Loucy (cell line): ENCODE measurements around the gene FA2H.

ENCODE experiments used
- H2AFZ ChIP-seq: fragments of 200-600 bp; sonication (generic); 2 replicates; pipeline ENCODE4 v1.6.0; 2016; ENCODE audit warnings: antibody characterized with exemption, mild to moderate bottlenecking, low read length, moderate library complexity
- H3F3A ChIP-seq: fragments of 200-600 bp; 2 replicates; pipeline ENCODE4 v1.6.0; 2016; ENCODE audit warnings: antibody characterized with exemption, low read depth, mild to moderate bottlenecking
- H3K27me3 ChIP-seq: fragments of 200-600 bp; sonication (generic); 2 replicates; pipeline ENCODE4 v1.6.1; 2014; ENCODE audit warnings: low read length, mild to moderate bottlenecking; ENCODE audit not compliant: insufficient read depth, poor library complexity, severe bottlenecking
- H3K36me3 ChIP-seq: fragments of 200-600 bp; sonication (generic); 2 replicates; pipeline ENCODE4 v1.6.1; 2016; ENCODE audit warnings: low read length; ENCODE audit not compliant: insufficient read depth
- H3K4me1 ChIP-seq: fragments of 200-600 bp; sonication (generic); 2 replicates; pipeline ENCODE4 v1.5.1; 2014; ENCODE audit warnings: low read length, mild to moderate bottlenecking; ENCODE audit not compliant: insufficient read depth, poor library complexity, severe bottlenecking
- H3K4me2 ChIP-seq: fragments of 200-600 bp; sonication (generic); 2 replicates; pipeline ENCODE4 v1.6.0; 2014; ENCODE audit warnings: antibody characterized with exemption, low read length, low read depth, mild to moderate bottlenecking; ENCODE audit not compliant: poor library complexity, severe bottlenecking
- H3K4me3 ChIP-seq: fragments of 200-600 bp; sonication (generic); 2 replicates; pipeline ENCODE4 v1.5.1; 2014; ENCODE audit warnings: low read length, mild to moderate bottlenecking, mixed read lengths; ENCODE audit not compliant: poor library complexity, severe bottlenecking
- H3K79me2 ChIP-seq: fragments of 200-600 bp; sonication (generic); 2 replicates; pipeline ENCODE4 v1.6.1; 2014; ENCODE audit warnings: low read length; ENCODE audit not compliant: insufficient read depth
- H3K9ac ChIP-seq: fragments of 200-600 bp; sonication (generic); 2 replicates; pipeline ENCODE4 v1.6.0; 2014; ENCODE audit warnings: mild to moderate bottlenecking, low read depth, low read length, moderate library complexity; ENCODE audit not compliant: poor library complexity, severe bottlenecking
- H3K9me2 ChIP-seq: fragments of 200-600 bp; sonication (generic); replicated peaks from 2 replicates; pipeline ENCODE4 v1.6.1; 2016; ENCODE audit warnings: low read depth, low read length, mixed read lengths
- H3K9me3 ChIP-seq: fragments of 200-600 bp; sonication (generic); 2 replicates; pipeline ENCODE4 v1.6.1; 2014; ENCODE audit warnings: mild to moderate bottlenecking, antibody characterized with exemption, low read length, low read depth; ENCODE audit not compliant: insufficient read depth
- H4K20me1 ChIP-seq: fragments of 200-600 bp; sonication (generic); 2 replicates; pipeline ENCODE4 v1.6.0; 2014; ENCODE audit warnings: antibody characterized with exemption, low read length, mild to moderate bottlenecking; ENCODE audit not compliant: insufficient read depth, poor library complexity, severe bottlenecking
- CTCF ChIP-seq: fragments of 200-600 bp; sonication (generic); conservative IDR thresholded peaks from 2 replicates; pipeline ENCODE4 v1.5.1; 2014; ENCODE audit warnings: mild to moderate bottlenecking, antibody characterized with exemption, low read length
- EZH2phosphoT487 ChIP-seq: fragments of 200-600 bp; IDR thresholded peaks from 2 replicates; pipeline ENCODE4 v1.6.1; 2018; ENCODE audit warnings: antibody characterized with exemption, mild to moderate bottlenecking, moderate library complexity, borderline replicate concordance

Gene FA2H

DNA sequence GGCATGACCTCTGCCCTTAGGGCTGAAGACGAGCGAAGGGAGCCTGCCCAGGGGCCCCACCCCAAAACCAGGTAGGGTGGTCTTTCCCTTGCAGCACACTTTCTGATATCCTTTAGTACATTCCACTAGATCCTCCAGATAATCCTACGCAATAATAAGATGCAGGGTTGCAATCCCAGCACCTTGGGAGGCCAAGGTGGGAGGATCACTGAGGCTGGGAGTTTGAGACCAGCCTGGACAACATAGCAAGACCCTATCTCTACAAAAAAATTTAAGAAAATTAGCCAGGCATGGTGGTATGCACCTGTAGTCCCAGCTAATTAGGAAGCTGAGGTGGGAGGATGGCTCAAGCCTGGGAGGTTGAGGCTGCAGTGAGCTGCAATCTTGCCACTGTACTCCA is 39.1 kb downstream of the FA2H start:
- H3K4me2 ChIP-seq, result no peak overlapping the region
- H3K9me3 ChIP-seq, result no peaks in the 10 kb centered on the region
- no peaks in the 10 kb centered on the region for H3F3A ChIP-seq
- H3K9me2 ChIP-seq, result no peaks in the 10 kb centered on the region
- H2AFZ ChIP-seq, result no peak overlapping the region
- no peak overlapping the region for H3K4me3 ChIP-seq
- no peaks in the 10 kb centered on the region for H3K27me3 ChIP-seq
- TF ChIP-seq EZH2phosphoT487 (no peak), CTCF (no peak)
- no peak overlapping the region for H3K9ac ChIP-seq
- H3K36me3 ChIP-seq, result no peaks in the 10 kb centered on the region
- no peaks in the 10 kb centered on the region for H4K20me1 ChIP-seq
- H3K4me1 ChIP-seq, result peaks cover 17% of the 10 kb centered on the region
- no peaks in the 10 kb centered on the region for H3K79me2 ChIP-seq

GRCh38 chr16:74735162-74735452 is 39.5 kb downstream of the FA2H start:
- Histone ChIP-seq H3K9me3 (no peaks in the 10 kb centered on the region), H3K36me3 (no peaks in the 10 kb centered on the region), H4K20me1 (no peaks in the 10 kb centered on the region), H3K79me2 (no peaks in the 10 kb centered on the region), H3K4me3 (no peak overlapping the region), H3K4me2 (no peak overlapping the region), H2AFZ (no peak overlapping the region), H3K9ac (no peak overlapping the region), H3K27me3 (no peaks in the 10 kb centered on the region), H3F3A (no peaks in the 10 kb centered on the region), H3K4me1 (peaks cover 21% of the 10 kb centered on the region), H3K9me2 (no peaks in the 10 kb centered on the region)
- no peak for TF ChIP-seq EZH2phosphoT487
- TF ChIP-seq CTCF, result no peak

DNA sequence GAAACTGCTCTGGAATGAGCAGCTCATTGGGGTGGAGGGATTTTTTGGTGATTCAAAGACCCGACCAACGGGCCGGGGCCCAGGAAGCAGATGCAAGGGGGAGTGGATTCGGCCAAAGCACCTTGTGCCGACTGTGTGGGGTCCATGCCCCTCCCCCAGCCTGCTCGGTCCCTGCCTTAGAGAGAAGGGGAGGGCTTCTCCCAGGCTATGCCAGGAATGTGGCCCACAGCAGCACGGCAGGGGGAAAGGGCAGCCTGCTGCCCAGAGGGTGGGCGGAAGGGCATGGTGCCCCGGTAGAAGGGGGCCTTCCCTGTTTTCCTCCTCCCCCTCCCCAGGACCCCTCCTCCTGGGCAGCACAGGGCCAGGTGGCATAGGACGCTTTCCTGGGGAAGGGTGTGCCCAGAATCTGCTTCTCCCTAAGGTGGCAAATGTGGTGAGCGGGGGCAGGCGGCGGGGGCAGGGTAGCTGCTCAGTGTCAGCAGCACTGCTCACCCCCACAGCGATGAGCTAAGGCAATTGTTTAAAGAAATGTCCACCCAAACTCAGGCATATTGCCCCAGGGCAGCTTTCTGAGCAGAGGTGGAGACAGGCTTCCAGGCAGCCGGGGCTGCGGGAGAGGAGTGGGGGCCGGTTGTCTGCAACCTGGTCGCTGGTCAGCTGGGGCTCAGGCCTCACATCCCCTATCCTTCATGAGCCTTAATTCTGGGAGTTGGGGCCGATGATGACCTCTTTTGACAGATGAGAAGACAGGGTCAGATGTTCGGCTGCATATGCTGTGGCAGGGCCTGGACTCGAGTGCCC is 40.1 kb downstream of the FA2H start:
- no peak overlapping the region for H2AFZ ChIP-seq

More for the DNA sequence above, 40.1 kb downstream of the FA2H start:
- Histone ChIP-seq H3K9me2 (no peaks in the 10 kb centered on the region), H3K9me3 (no peaks in the 10 kb centered on the region), H3K4me3 (no peak overlapping the region), H3K4me2 (no peak overlapping the region), H3K27me3 (no peaks in the 10 kb centered on the region), H4K20me1 (no peaks in the 10 kb centered on the region), H3K36me3 (no peaks in the 10 kb centered on the region), H3K4me1 (peaks cover 27% of the 10 kb centered on the region), H3K9ac (no peak overlapping the region), H3F3A (no peaks in the 10 kb centered on the region), H3K79me2 (no peaks in the 10 kb centered on the region)
- TF ChIP-seq EZH2phosphoT487 (no peak), CTCF (no peak)
